Heart left ventricle (tissue), 16 donors: Measurements from ENCODE around the gene E2F6. TPM values are rescaled to one million over a fixed set of nuclear protein-coding genes. Genes with fewer than 3 reads are reported as not detected.

Experiments used
- ATAC-seq, 4 donors: fragments of 200-7000 bp; cut with Tn5 transposase; one replicate each; pipeline ENCODE4 v1.9.1; 2020 to 2022; ENCODE audit warnings: moderate library complexity in 4 of 4, mild to moderate bottlenecking in 3 of 4, moderate number of reproducible peaks in 1 of 4
- DNase-seq, 5 donors: peaks; one replicate each; pipeline ENCODE4 v3.0.0-alpha.2; 2020
- H3K27ac ChIP-seq, 12 donors: fragments of 200-600 bp; sonication (generic) in 4 of 12; one replicate each; pipeline versions ENCODE4 v1.5.0 to v1.8.0; 2016 to 2022; ENCODE audit warnings: mild to moderate bottlenecking in 2 of 12
- H3K27me3 ChIP-seq, 9 donors: fragments of 200-600 bp; sonication (generic) in 2 of 9; one replicate each; pipeline versions ENCODE4 v1.5.1 to v1.8.0; 2016 to 2022; ENCODE audit warnings: mild to moderate bottlenecking in 3 of 9
- H3K36me3 ChIP-seq, 9 donors: fragments of 200-600 bp; sonication (generic) in 2 of 9; one replicate each; pipeline versions ENCODE4 v1.5.0 to v1.8.0; 2018 to 2022; ENCODE audit warnings: mild to moderate bottlenecking in 2 of 9
- H3K4me1 ChIP-seq, 12 donors: fragments of 200-600 bp; sonication (generic) in 4 of 12; one replicate each; pipeline versions ENCODE4 v1.5.0 to v1.8.0; 2016 to 2022; ENCODE audit warnings: mild to moderate bottlenecking in 3 of 12
- H3K4me3 ChIP-seq, 12 donors: fragments of 200-600 bp; sonication (generic) in 4 of 12; one replicate each; pipeline versions ENCODE4 v1.5.0 to v1.8.0; 2017 to 2022; ENCODE audit warnings: mild to moderate bottlenecking in 9 of 12, moderate library complexity in 4 of 12
- H3K9me3 ChIP-seq, 12 donors: fragments of 200-600 bp; sonication (generic) in 4 of 12; one replicate each; pipeline versions ENCODE4 v1.5.0 to v1.8.0; 2016 to 2022; ENCODE audit warnings: mild to moderate bottlenecking in 1 of 12
- CTCF ChIP-seq, 12 donors: fragments of 200-600 bp; sonication (generic) in 4 of 12; IDR thresholded peaks; one replicate each; pipeline versions ENCODE4 v1.5.0 to v1.8.0; 2018 to 2022; ENCODE audit warnings: antibody characterized with exemption in 12 of 12, mild to moderate bottlenecking in 5 of 12
- POLR2A ChIP-seq, 2 donors: fragments of 450-650 bp; IDR thresholded peaks; one replicate each; pipeline ENCODE4 v1.6.1; 2017; ENCODE audit warnings: antibody characterized with exemption in 2 of 2, mild to moderate bottlenecking in 2 of 2, moderate library complexity in 2 of 2
- WGBS, 4 donors: extraction: QIAGEN DNeasy Blood & Tissue Kit in 2 of 4; methylation state at CpG; one replicate each; pipeline versions ENCODE4 v1.1.5 to v1.1.7; 2013 to 2018; 5-methylcytosine and 5-hydroxymethylcytosine counted together
- intact Hi-C, 10 donors: fragments of 100-400 bp; cut with DNase I; formaldehyde crosslinking; loops; one replicate each; pipeline versions ENCODE4 v1.11.1 to v1.14.2; 2022
- polyA plus RNA-seq, 2 donors: library from polyadenylated mRNA; stranded (reverse); fragments of 200-250 nt; gene quantifications; one replicate each; pipeline ENCODE4 v1.2.3, GENCODE V29; 2013
- total RNA-seq, 9 donors: library from RNA; depleted of rRNA in 2 of 9; stranded (reverse); fragments of >200 nt in 2 of 9; fragmentation: NEBNext Ultra II Directional in 3 of 9; extraction: Animal tissue kit (Norgen Biotek cat#: 25700) in 3 of 9; gene quantifications; one replicate each; pipeline versions ENCODE4 v1.1.0 to v1.2.4, GENCODE V29; 2016 to 2023
- donor health status: ischemic (EF 13 %, LVEDD 7.1; RV severe dilation, severe dysfunction).
- donor health status: healthy with polysubstance abuse.
- donor health status: DM: no; HTN: yes; CAD: no.
- donor health status: DM: no; HTN: no; CAD: no.
- donor health status: ischemic (EF 25% LVEDD 6.9; RV normal size, moderate dysfunction).
- donor health status: ischemic (EF 25% LVEDD 5.7; RV mildly dilated, moderate dysfunction).
- donor health status: healthy.
- donor health status: DM: yes; HTN: yes; CAD: no.
- donor health status: ischemic (EF 35%, LVEDD 5.7; RV mildly dilated, moderate dysfunction).
- donor health status: nonischemic (EF 11% LVEDD 7.7; RV severe dilation, severe dysfunction).
- donor health status: DM: yes; HTN: yes; CAD: no.
- donor health status: PGD.
- donor health status: ischemic (EF 29% LVEDD 5.4; RV normal size, mild dysfunction).
- donor health status: nonischemic (EF 23%, LVEDD 6.1; RV moderate dilation, normal function).

Gene E2F6
- total and polyA plus RNA-seq, 11 donors: 8.7 to 20.4 (median 15.0) TPM

- no peaks in the 10 kb centered on the region for H3K27me3 ChIP-seq
- H3K9me3 ChIP-seq: no peaks in the 10 kb centered on the region
- WGBS, 4 donors: 73 to 93% (median 82%) methylated on average over 6 of the region's 6 CpGs
- ATAC-seq: no peak
- no peak for TF ChIP-seq CTCF (IDR thresholded peaks at IDR 0.05)
- TF ChIP-seq POLR2A (IDR thresholded peaks at IDR 0.05): no peak
- DNase-seq: no peak
- peaks cover 0 to 12% (median 3%) of the 10 kb centered on the region in 9 donors for H3K36me3 ChIP-seq
- H3K4me3 ChIP-seq: no peak overlapping the region
- H3K4me1 ChIP-seq: peaks cover 2 to 36% (median 26%) of the 10 kb centered on the region in 12 donors
- intact Hi-C loops: loop anchor here in 2 of 10 donors (10.0 kb wide), 1 partner anchor 653 kb away; the partner anchor contains the start of gene PDIA6 (in 2 of the 2)
- H3K27ac ChIP-seq: no peak overlapping the region
These were observed 1.8 kb upstream of the E2F6 start for GRCh38 chr2:11467749-11468148.

GRCh38 chr2:11467129-11467649 lies 1.2 kb upstream of the E2F6 start:
- Histone ChIP-seq H3K36me3 (peaks cover 0 to 16% (median 3%) of the 10 kb centered on the region in 9 donors), H3K27me3 (no peaks in the 10 kb centered on the region), H3K4me3 (peak overlapping the region in 3 of 12 donors; percentile 60 to 76 (median 75)), H3K9me3 (no peaks in the 10 kb centered on the region), H3K4me1 (peaks cover 2 to 41% (median 31%) of the 10 kb centered on the region in 12 donors), H3K27ac (no peak overlapping the region)
- intact Hi-C loops: loop anchor here in 2 of 10 donors (10.0 kb wide), 1 partner anchor 652 kb away; the partner anchor contains the start of gene PDIA6 (in 2 of the 2)
- no peak for TF ChIP-seq CTCF (IDR thresholded peaks at IDR 0.05)
- no peak for TF ChIP-seq POLR2A (IDR thresholded peaks at IDR 0.05)
- 90 to 95% (median 91%) methylated on average over 5 of the region's 5 CpGs for WGBS, 4 donors
- no peak for ATAC-seq
- no peak for DNase-seq

- DNase-seq (no peak), ATAC-seq (peak in 3 of 4 donors; percentile 32 to 38 (median 33))
- Histone ChIP-seq H3K27ac (peak overlapping the region; percentile 75 to 94 (median 90)), H3K4me1 (peaks cover 2 to 45% (median 35%) of the 10 kb centered on the region in 12 donors), H3K4me3 (peak overlapping the region; percentile 56 to 85 (median 68)), H3K9me3 (no peaks in the 10 kb centered on the region), H3K36me3 (peaks cover 0 to 16% (median 3%) of the 10 kb centered on the region in 9 donors), H3K27me3 (no peaks in the 10 kb centered on the region)
- TF ChIP-seq POLR2A (IDR thresholded peaks at IDR 0.05): no peak
- no peak for TF ChIP-seq CTCF (IDR thresholded peaks at IDR 0.05)
- 27 to 35% (median 33%) methylated on average over 26 of the region's 26 CpGs for WGBS, 4 donors
- intact Hi-C loops: loop anchor here in 2 of 10 donors (10.0 kb wide), 1 partner anchor 652 kb away; the partner anchor contains the start of gene PDIA6 (in 2 of the 2)
These were observed 557 bp upstream of the E2F6 start for GRCh38 chr2:11466307-11467128.

- Histone ChIP-seq H3K4me1 (peaks cover 2 to 55% (median 42%) of the 10 kb centered on the region in 12 donors), H3K27ac (peak overlapping the region in 11 of 12 donors; percentile 75 to 94 (median 88)), H3K27me3 (no peaks in the 10 kb centered on the region), H3K4me3 (peak overlapping the region; percentile 56 to 85 (median 68)), H3K36me3 (peaks cover 0 to 16% (median 3%) of the 10 kb centered on the region in 9 donors), H3K9me3 (no peaks in the 10 kb centered on the region)
- no peak for TF ChIP-seq POLR2A (IDR thresholded peaks at IDR 0.05)
- no peak for TF ChIP-seq CTCF (IDR thresholded peaks at IDR 0.05)
- DNase-seq: no peak
- WGBS, 4 donors: 43 to 53% (median 44%) methylated on average over 6 of the region's 6 CpGs
- intact Hi-C loops: loop anchor here in 2 of 10 donors (10.0 kb wide), 1 partner anchor 650 kb away; the partner anchor contains the start of gene PDIA6 (in 2 of the 2)
- no peak for ATAC-seq
These were observed 864 bp downstream of the E2F6 start for GRCh38 chr2:11465110-11465484.
